HG02870 (cell line): ENCODE data around the gene RPL36AL.
"Not testable (repeated sequence)": the region's sequence is repeated elsewhere in the genome, so short reads cannot be mapped to it uniquely, and the experiment has no call there.

Experiments
- ATAC-seq: cut with Tn5 transposase; IDR thresholded peaks from one replicate; pipeline ENCODE4 v1.9.1; 2021; ENCODE audit warnings: mild to moderate bottlenecking, moderate library complexity; ENCODE audit not compliant: unreplicated experiment

RPL36AL gene

DNA sequence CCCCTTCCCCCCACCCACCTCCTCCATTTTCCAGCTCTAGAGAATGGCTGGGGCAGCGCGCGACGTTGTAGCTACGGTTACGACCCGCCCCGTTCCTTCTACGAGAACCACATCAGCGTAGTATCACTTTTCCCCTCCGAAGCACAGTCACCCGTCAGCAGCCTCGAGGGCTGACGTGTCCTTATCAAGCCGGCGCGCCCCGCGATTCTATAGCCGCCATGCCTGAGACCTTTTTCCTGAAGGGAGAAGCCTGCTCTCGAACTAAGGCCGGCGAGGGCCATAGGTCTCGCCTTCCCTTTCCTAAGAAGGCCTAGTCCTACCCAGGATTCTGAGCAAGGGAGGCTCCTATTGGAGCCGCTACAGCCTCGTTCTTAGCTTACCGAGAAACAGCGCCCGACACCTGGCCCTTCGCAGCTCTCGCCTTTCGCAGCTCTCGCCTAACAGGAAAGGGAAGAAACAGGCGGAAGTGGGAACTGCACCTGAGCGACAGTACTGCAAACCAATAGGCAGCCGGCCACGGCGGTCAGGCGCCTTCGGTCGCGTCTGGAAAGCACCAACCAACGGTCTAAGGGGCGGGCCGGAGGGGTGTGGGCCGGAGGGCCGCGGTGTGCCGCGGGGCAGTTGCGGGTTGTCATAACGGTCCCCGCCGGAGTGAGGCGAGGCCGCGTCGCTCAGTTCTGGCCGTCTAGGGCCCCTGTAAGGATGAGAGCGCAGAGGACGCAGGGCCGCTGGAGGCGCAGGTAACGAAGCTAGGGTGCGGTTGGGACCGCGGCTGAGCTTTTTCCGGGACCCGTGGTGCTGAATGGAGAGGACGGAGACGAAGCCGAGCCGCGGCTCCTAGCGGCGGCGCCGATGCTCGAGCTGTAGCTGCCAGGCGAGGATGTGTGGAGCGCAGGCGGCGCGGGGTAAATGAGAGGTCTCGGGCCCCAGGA is at the start of gene RPL36AL, which contains the start of gene MGAT2:
TSS of gene RPL36AL (minus strand) at position 445 of the 932 bp plus-strand sequence. CDS start 1,522 bp downstream, outside the sequence.
TSS of gene MGAT2 (plus strand) at position 618 of the 932 bp plus-strand sequence. CDS start 470 bp downstream, outside the sequence.
- peak; percentile 92 for ATAC-seq

GRCh38 chr14:49659526-49660455 is 39.4 kb upstream of the RPL36AL start:
- no peak for ATAC-seq

DNA sequence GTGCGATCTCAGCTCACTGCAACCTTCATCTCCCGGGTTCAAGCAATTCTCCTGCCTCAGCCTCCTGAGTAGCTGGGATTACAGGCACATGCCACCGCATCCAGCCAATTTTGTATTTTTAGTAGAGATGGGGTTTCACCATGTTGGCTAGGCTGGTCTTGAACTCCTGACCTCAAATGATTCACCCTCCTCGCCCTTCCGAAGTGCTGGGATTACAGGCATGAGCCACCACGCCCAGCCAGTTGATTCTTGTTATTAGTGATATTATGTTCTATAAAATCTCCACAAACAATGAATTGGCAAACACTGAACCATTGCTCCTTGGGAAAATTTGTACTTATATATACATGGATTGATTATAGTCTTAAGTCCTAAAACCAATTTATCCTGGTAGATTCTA is 37.1 kb upstream of the RPL36AL start:
- ATAC-seq, result not testable (repeated sequence)

GRCh38 chr14:49654511-49654910 is 34.1 kb upstream of the RPL36AL start:
- no peak for ATAC-seq

GRCh38 chr14:49653508-49653907 is 33.1 kb upstream of the RPL36AL start:
- no peak for ATAC-seq

DNA sequence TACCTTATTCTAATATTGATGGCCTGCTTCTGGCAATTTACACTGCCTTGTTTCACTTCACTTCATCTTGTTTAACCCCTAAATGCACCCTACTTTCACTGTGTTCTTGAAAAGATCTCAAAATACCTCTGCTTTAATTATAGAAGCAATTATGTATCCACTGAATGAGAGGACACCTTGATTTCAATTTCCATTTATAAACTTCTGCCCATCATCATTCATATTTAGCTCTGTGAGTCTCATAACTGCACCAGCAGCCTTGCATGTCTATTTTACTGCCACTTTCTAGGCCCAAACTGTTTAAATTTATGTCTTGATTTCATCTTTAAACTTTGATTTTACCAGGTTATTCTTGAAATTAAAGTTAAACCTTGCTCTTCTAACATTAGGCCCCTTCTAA is 21.7 kb upstream of the RPL36AL start:
- no peak for ATAC-seq

GRCh38 chr14:49641697-49642129 is 21.3 kb upstream of the RPL36AL start:
- ATAC-seq, result no peak

- ATAC-seq, result no peak
Measured at GRCh38 chr14:49640540-49641417, 20.4 kb upstream of the RPL36AL start.

- ATAC-seq, result no peak
Measured at GRCh38 chr14:49637534-49638078, 17.2 kb upstream of the RPL36AL start.

- no peak for ATAC-seq
Measured at GRCh38 chr14:49636866-49637265, 16.4 kb upstream of the RPL36AL start.

DNA sequence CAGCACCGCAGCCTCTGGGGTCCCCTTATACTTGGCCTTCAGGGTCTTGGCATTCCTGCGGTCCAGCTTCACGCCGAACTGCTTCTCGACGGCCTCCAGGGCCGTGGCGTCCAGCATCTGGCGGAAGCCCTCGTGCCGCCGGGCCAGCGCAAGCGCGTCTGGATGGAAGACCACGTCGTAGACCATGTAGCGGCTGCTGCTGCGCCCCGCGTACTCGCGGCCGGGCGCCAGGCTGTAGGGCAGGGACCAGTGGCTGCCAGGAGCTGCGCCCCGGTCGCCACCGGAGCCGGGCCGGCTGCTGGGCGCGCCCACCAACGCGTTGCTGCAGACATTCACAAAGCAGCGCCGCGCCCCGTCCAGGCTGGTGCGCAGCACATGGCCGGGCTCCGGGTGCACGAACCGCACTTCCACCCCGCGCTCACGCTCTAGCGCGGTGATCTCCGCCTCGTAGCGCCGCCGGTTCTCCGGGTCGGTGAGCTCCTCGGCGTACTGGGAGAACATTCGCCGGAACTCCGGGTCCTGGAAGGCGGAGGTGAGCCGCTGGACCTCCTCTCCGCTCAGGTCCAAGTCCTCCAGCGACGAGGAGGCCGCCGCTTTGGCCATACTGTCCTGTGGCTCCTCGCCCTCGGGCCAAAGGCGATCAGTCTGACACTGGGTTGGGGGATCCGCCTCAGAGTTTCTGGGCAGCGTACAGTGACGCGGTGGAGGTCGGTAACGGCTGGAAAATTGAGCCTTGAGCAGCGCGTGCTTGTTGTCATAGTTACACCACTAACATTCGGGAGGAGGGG is 14.3 kb upstream of the RPL36AL start, which contains the start of gene DNAAF2:
TSS of gene DNAAF2 (minus strand) at position 698 of the 788 bp plus-strand sequence. CDS start at position 603, 95 bp downstream.
- ATAC-seq, result peak; percentile 22

GRCh38 chr14:49633640-49634546 is 13.5 kb upstream of the RPL36AL start:
- ATAC-seq, result peak; percentile 67

- no peak for ATAC-seq
Measured at GRCh38 chr14:49623941-49624839, 3.8 kb upstream of the RPL36AL start.

GRCh38 chr14:49623387-49623786 is 3.0 kb upstream of the RPL36AL start:
- ATAC-seq, result no peak

- no peak for ATAC-seq
Measured at GRCh38 chr14:49622022-49622607, 1.7 kb upstream of the RPL36AL start.

DNA sequence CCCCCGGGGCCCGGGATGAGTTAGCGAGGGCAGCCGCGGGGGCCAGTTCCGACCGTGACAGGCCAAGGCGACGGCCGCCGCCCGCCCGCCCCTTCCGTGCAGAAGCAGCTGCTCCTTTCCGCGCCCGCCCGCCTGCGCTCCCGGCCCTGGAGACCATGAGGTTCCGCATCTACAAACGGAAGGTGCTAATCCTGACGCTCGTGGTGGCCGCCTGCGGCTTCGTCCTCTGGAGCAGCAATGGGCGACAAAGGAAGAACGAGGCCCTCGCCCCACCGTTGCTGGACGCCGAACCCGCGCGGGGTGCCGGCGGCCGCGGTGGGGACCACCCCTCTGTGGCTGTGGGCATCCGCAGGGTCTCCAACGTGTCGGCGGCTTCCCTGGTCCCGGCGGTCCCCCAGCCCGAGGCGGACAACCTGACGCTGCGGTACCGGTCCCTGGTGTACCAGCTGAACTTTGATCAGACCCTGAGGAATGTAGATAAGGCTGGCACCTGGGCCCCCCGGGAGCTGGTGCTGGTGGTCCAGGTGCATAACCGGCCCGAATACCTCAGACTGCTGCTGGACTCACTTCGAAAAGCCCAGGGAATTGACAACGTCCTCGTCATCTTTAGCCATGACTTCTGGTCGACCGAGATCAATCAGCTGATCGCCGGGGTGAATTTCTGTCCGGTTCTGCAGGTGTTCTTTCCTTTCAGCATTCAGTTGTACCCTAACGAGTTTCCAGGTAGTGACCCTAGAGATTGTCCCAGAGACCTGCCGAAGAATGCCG is 872 bp upstream of the RPL36AL start:
- peak; percentile 23 for ATAC-seq
